Coronary artery (tissue), 2 donors: Measurements from ENCODE around the gene SMARCA2.

Experiments used
- DNase-seq: peaks from one replicate; pipeline ENCODE4 v3.0.0-alpha.2; 2017; ENCODE audit warnings: low spot score
- H3K27ac ChIP-seq, 2 donors: fragments of 200-600 bp; sonication (generic); one replicate each; pipeline ENCODE4 v1.5.1; 2016 to 2019
- H3K4me3 ChIP-seq: fragments of 200-600 bp; sonication (generic); 2 replicates; pipeline ENCODE4 v1.5.1; 2016; ENCODE audit warnings: mild to moderate bottlenecking, moderate library complexity
- CTCF ChIP-seq: fragments of 200-600 bp; sonication (generic); IDR thresholded peaks from one replicate; pipeline ENCODE4 v1.5.1; 2019; ENCODE audit warnings: antibody characterized with exemption

The SMARCA2 gene

GRCh38 chr9:1995084-1995483 lies 20.1 kb upstream of the SMARCA2 start:
- H3K4me3 ChIP-seq, result no peak overlapping the region
- TF ChIP-seq CTCF, result no peak
- no peak for DNase-seq
- no peak overlapping the region for H3K27ac ChIP-seq

GRCh38 chr9:1996156-1996555 lies 19.0 kb upstream of the SMARCA2 start:
- TF ChIP-seq CTCF, result no peak
- DNase-seq, result no peak
- Histone ChIP-seq H3K27ac (no peak overlapping the region), H3K4me3 (no peak overlapping the region)

DNA sequence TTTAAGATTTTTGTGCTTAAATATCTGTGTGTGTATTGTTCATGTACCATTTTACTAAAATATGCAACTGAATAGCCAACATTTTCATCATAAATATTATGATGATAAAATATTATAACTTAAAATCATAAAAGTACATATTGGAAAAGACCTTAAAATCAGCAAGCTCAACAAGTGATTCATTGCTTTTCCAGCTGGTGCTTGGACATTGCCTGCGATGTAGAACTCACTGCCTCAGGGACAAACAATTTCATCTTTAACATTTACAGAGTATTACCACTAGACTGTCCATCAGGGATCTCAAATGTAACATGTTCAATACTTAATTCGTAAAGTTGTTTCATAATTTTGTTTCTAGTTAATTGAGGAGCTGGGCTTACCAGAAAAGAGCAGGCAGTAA lies 17.5 kb upstream of the SMARCA2 start:
- no peak for TF ChIP-seq CTCF
- no peak overlapping the region for H3K27ac ChIP-seq
- H3K4me3 ChIP-seq, result no peak overlapping the region
- DNase-seq, result no peak

DNA sequence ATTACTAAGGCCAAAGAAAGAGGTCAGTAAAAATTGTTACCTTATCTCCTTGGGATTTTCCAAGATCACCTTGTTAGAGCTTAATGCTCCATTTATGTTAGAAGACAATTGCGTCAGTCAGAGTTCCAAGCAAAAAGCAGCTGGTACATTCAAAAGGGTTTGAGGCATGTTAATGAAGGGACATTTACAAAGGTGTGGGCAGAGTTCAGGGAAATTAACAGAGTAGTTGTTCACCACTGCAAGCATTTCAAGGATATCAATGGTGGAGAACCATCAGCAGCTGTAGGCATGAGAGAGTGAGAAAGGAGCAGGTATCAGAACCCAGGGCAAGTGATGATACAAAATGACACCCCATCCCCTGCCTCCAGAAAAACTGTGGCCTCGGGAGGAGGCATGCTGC lies 17.0 kb upstream of the SMARCA2 start:
- Histone ChIP-seq H3K27ac (no peak overlapping the region), H3K4me3 (no peak overlapping the region)
- TF ChIP-seq CTCF, result no peak
- DNase-seq, result no peak

GRCh38 chr9:2000314-2000713 lies 14.8 kb upstream of the SMARCA2 start:
- no peak overlapping the region for H3K4me3 ChIP-seq
- no peak overlapping the region for H3K27ac ChIP-seq
- DNase-seq, result no peak
- TF ChIP-seq CTCF, result no peak

- no peak for TF ChIP-seq CTCF
- Histone ChIP-seq H3K27ac (no peak overlapping the region), H3K4me3 (no peak overlapping the region)
- no peak for DNase-seq
These were observed 6.8 kb upstream of the SMARCA2 start for GRCh38 chr9:2008372-2008771.

- H3K27ac ChIP-seq, result no peak overlapping the region
These were observed 2.8 kb upstream of the SMARCA2 start for GRCh38 chr9:2012347-2012746.

More at GRCh38 chr9:2012347-2012746, 2.8 kb upstream of the SMARCA2 start:
- no peak for TF ChIP-seq CTCF
- no peak overlapping the region for H3K4me3 ChIP-seq
- DNase-seq, result no peak
